GM19395 (cell line): Measurements from ENCODE around the gene FBXO33.
"Not testable (repeated sequence)": the region's sequence is repeated elsewhere in the genome, so short reads cannot be mapped to it uniquely, and the experiment has no call there.

Source experiments
- ATAC-seq: cut with Tn5 transposase; IDR thresholded peaks from one replicate; pipeline ENCODE4 v1.9.1; 2021; ENCODE audit warnings: mild to moderate bottlenecking, moderate library complexity; ENCODE audit not compliant: unreplicated experiment

Gene FBXO33

GRCh38 chr14:39374851-39375250, 57.4 kb downstream of the FBXO33 start:
- ATAC-seq = no peak

GRCh38 chr14:39372656-39373055, 59.6 kb downstream of the FBXO33 start:
- no peak for ATAC-seq

DNA sequence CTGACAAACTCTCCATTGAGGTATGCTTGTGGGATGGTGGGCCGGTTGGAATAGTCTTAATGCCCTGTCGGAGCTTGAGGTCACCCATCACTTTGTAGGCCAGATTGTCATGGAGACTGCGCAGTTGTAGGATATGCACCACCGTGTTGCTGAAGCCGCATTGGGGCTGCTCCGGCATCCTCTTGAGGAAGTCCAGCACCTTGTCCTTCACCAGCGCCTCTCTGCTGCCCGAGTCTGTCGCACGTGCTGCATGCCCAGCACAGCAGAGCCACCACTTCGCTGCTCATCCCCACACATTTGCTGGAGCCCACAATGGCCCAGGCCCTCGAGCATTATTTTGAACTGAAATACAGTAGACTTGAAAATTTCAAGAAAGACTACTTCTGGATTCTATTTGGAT, 61.8 kb downstream of the FBXO33 start:
- no peak for ATAC-seq

DNA sequence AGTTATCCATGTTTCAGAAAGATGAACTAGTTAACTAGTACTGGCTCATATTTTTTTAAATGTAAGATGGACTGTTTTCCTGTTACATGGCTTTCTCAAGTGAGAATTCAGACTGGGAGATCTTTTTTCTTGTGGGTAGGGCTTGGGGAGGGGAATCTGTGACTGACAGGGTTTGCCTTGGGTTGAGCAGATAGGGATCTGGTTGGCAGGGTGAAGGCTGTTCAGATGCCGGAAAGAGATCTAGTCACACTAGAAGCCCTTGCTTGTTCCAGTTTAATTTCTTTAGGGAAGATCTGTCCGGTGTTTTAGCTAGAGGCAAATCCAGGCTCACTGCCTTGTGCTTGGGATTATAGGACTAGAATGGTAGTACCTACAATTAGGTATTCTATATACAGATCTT, 63.2 kb downstream of the FBXO33 start:
- no peak for ATAC-seq

DNA sequence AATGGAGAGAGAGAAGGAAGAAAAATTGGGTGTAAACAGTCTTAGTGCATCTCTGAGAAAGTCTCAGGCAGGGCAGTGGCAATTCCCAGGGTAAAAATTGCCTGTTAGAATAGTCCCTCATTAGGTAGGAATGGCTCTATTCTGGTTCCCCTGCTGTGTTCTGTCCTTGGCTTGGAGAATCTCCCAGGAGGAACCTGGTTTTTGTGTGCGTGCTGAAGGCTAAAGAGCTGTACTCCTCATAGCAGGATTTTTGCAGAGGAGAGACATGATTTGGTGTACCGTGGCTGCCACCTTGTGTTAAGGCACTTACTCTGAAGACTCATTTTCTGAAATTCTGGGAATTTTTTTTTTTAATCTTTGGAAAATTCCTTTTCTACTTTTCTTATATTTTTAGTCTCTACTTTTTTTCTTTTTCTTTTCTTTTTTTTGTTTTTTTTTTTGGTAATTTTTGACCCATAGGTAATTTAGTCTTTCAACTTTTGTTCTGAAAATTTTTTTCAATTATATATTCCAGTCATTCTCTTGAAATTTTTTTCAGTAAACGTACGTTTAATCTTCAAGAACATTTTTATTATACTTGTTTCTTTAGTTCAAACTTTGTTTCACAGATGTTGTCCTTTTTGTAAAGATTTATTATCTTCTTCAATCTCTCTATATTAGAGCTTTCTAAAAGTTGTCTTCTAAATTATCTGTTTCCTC, 63.8 kb downstream of the FBXO33 start:
- ATAC-seq = no peak

- ATAC-seq = no peak
These were observed 64.9 kb downstream of the FBXO33 start for GRCh38 chr14:39367387-39367751.

DNA sequence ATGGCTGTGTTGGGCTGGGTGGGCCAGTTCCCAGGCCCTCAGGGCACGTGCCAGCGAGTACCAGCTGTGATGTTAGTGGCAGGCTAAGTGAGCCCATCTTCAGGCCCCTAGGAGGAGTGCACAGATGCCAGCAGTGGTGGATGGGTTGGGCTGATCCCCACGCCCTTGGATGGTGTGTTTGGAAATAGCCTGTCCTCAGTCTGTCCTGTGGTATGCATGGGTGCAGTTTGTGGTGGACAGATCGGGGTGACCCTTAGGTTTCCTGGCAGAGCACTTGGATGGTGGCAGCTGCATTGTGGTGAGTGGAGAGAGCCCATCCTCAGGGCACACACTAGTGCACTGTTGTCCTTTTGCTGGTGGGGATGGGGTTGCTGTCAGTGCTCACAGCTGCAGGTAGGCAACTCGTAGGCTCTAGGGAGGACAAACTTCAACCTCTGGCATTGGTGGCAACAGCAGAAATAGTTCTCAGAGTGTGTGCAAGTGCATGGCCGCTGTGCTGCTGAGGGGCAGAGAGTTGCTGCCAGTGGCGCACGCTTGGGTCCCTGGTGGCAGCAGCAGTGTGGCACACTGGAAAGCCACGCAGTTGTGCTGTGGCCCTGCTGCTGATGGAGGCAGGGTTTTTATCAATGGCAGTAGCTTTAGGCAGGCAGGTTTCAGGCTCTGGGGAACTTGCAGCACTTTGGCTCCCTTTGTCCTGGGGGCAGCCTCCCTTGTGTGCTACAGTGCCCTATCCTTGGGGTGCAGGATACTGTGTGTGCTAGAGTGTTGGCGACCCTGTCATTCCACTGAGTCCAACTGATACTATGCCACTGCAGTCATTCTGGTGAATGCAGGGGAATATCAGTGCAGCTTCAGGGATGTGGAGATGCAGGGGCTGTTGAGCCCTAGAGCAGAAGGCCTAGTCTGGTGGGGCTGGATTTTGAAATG, 65.5 kb downstream of the FBXO33 start:
- ATAC-seq = no peak

DNA sequence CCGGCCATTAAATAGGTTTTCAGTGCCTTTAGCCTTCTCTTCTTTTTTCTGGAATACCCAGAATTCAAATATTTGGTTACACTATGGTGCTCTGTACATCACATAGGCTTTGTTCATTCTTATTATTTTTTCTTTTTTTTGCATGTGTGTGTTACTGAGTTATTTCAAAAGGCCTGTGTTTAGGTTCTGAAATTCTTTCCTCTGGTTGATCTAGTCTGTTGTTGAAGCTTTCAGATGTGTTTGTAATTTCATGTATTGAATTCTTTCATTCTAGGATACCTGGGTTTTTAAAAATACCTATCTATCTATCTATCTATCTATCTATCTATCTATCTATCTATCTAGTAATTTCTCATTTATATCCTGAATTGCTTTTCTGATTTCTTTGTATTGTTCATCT, 66.9 kb downstream of the FBXO33 start:
- ATAC-seq = no peak

GRCh38 chr14:39364509-39364908, 67.7 kb downstream of the FBXO33 start:
- ATAC-seq = no peak

- not testable (repeated sequence) for ATAC-seq
These were observed 70.7 kb downstream of the FBXO33 start for GRCh38 chr14:39361556-39361955.

DNA sequence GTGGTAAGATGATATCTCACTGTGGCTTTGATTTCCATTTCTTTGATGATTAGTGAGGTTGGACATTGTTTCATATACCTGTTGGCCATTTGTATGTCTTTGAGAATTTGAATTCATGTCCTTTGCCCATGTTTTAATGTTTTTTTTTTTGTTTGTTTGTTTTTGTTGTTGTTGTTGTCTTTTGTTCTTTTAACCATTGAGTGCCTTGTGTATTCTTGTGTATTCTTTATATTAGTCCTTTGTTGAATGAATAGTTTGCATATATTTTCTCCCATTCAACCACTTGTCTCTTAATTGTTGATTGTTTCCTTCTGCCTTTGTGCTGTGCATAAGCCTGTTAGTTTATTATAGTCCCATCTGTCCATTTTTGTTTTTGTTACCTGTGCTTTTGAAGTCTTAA, 71.9 kb downstream of the FBXO33 start:
- no peak for ATAC-seq

- not testable (repeated sequence) for ATAC-seq
These were observed 73.2 kb downstream of the FBXO33 start for GRCh38 chr14:39359069-39359468.

- ATAC-seq = no peak
These were observed 80.5 kb downstream of the FBXO33 start for GRCh38 chr14:39351708-39352107.

DNA sequence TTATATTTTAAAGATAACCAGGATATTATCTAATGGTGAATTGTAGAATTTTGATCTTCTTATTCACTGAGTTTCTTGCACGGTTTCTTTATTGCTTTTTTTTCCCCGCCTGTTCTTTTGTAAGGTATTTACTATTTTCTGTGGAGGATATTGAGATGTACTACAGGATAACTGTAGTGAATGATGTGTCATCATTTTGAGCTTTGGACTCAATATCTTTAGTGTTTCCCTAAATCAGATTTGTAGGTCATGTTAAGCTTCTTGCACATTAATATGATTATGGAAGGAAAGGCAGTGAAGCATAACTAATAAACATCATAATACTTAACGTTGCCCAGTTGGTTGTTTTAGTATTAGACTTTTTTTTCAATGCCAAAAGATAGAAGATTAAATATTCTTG, 81.4 kb downstream of the FBXO33 start:
- ATAC-seq = no peak
